Measurements from ENCODE around the gene PCDHA2. TPM values are rescaled to one million over a fixed set of nuclear protein-coding genes. Genes with fewer than 3 reads are reported as not detected.
"Not testable (repeated sequence)": the region's sequence is repeated elsewhere in the genome, so short reads cannot be mapped to it uniquely, and the experiment has no call there.

PCDHA2 gene
- total and polyA plus RNA-seq, 7 donors: 0.18 TPM; not detected in 6

- H3K4me3 ChIP-seq: no peak overlapping the region
- no peaks in the 10 kb centered on the region for H3K36me3 ChIP-seq (ENCODE audit: insufficient read depth in 1 of 2, low read depth in 1 of 2)
- DNase-seq: no peak
- H3K4me1 ChIP-seq: no peaks in the 10 kb centered on the region
- no peak for ATAC-seq
- peaks cover 0 to 6% (median 0%) of the 10 kb centered on the region in 3 donors for H3K27me3 ChIP-seq (ENCODE audit: insufficient read depth in 3 of 3, low read length in 2 of 3)
- TF ChIP-seq CTCF (IDR thresholded peaks at IDR 0.05): no peak
- 68 to 81% (median 73%) methylated on average over 1 of the region's 1 CpG for WGBS, 3 donors
- peaks cover 19% of the 10 kb centered on the region for H3K9me3 ChIP-seq
- intact Hi-C loops (cut with DNase I): no loop called here
- H3K27ac ChIP-seq: no peak overlapping the region
Measured at GRCh38 chr5:140780512-140780911, 14.1 kb upstream of the PCDHA2 start.

- ATAC-seq (no peak), DNase-seq (no peak)
- TF ChIP-seq CTCF (IDR thresholded peaks at IDR 0.05): no peak
- Histone ChIP-seq H3K4me1 (no peaks in the 10 kb centered on the region), H3K27me3 (ENCODE audit: insufficient read depth in 3 of 3, low read length in 2 of 3) (peaks cover 0 to 35% (median 16%) of the 10 kb centered on the region in 3 donors), H3K36me3 (ENCODE audit: insufficient read depth in 1 of 2, low read depth in 1 of 2) (no peaks in the 10 kb centered on the region), H3K4me3 (no peak within 1 kb of the TSS), H3K9me3 (peaks cover 16% of the 10 kb centered on the region), H3K27ac (no peak within 1 kb of the TSS)
- intact Hi-C loops (cut with DNase I): no loop called here
- WGBS, 3 donors: 17 to 21% (median 18%) methylated on average over 29 of the region's 29 CpGs
Measured at GRCh38 chr5:140785905-140786686, 8.6 kb upstream of the PCDHA2 start, which contains the start of gene PCDHA1. TSS of gene PCDHA1 (plus strand) at chr5:140786140.

DNA sequence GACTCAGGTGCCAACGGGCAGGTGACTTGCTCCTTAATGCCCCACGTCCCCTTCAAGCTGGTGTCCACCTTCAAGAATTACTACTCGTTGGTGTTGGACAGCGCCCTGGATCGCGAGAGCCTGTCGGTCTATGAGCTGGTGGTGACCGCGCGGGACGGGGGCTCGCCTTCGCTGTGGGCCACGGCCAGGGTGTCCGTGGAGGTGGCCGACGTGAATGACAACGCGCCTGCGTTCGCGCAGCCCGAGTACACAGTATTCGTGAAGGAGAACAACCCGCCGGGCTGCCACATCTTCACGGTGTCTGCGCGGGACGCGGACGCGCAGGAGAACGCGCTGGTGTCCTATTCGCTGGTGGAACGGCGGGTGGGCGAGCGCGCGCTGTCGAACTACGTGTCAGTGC lies 7.2 kb upstream of the PCDHA2 start:
- ATAC-seq; intact Hi-C loops (cut with DNase I): not testable (repeated sequence)
- peaks cover 2 to 35% (median 18%) of the 10 kb centered on the region in 3 donors for H3K27me3 ChIP-seq (ENCODE audit: insufficient read depth in 3 of 3, low read length in 2 of 3)

DNA sequence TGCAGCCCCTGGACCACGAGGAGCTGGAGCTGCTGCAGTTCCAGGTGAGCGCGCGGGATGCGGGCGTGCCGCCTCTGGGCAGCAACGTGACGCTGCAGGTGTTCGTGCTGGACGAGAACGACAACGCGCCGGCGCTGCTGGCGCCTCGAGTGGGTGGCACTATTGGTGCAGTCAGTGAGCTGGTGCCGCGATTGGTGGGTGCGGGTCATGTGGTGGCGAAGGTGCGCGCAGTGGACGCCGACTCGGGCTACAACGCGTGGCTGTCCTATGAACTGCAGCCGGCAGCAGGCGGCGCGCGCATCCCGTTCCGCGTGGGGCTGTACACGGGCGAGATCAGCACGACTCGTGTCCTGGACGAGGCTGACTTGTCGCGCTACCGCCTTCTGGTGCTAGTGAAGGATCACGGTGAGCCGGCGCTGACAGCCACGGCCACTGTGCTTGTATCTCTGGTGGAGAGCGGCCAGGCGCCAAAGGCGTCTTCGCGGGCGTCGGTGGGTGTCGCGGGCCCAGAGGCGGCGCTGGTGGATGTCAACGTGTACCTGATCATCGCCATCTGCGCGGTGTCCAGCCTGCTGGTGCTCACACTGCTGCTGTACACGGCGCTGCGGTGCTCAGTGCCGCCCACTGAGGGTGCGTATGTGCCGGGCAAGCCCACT lies 6.7 kb upstream of the PCDHA2 start:
- H3K9me3 ChIP-seq: peaks cover 14% of the 10 kb centered on the region
- ATAC-seq; DNase-seq; H3K27ac ChIP-seq; H3K4me1 ChIP-seq; intact Hi-C loops (cut with DNase I); H3K36me3 ChIP-seq (ENCODE audit: insufficient read depth in 1 of 2, low read depth in 1 of 2); H3K4me3 ChIP-seq: not testable (repeated sequence)
- peaks cover 2 to 37% (median 18%) of the 10 kb centered on the region in 3 donors for H3K27me3 ChIP-seq (ENCODE audit: insufficient read depth in 3 of 3, low read length in 2 of 3)
- 25 to 37% (median 29%) methylated on average over 66 to 70 of the region's 70 CpGs for WGBS, 3 donors

More for the DNA sequence above, 7.2 kb upstream of the PCDHA2 start:
- H3K36me3 ChIP-seq (ENCODE audit: insufficient read depth in 1 of 2, low read depth in 1 of 2); DNase-seq; H3K27ac ChIP-seq; H3K4me3 ChIP-seq; H3K4me1 ChIP-seq: not testable (repeated sequence)
- peaks cover 16% of the 10 kb centered on the region for H3K9me3 ChIP-seq
- WGBS, 3 donors: 33 to 38% (median 34%) methylated on average over 44 of the region's 44 CpGs

- WGBS, 3 donors: 23 to 36% (median 31%) methylated on average over 2 of the region's 2 CpGs
- peaks cover 2 to 40% (median 15%) of the 10 kb centered on the region in 3 donors for H3K27me3 ChIP-seq (ENCODE audit: insufficient read depth in 3 of 3, low read length in 2 of 3)
- no peak overlapping the region for H3K27ac ChIP-seq
- H3K4me1 ChIP-seq: no peaks in the 10 kb centered on the region
- TF ChIP-seq CTCF (IDR thresholded peaks at IDR 0.05): no peak
- intact Hi-C loops (cut with DNase I): no loop called here
- H3K4me3 ChIP-seq: no peak overlapping the region
- DNase-seq: no peak
- ATAC-seq: no peak
- peaks cover 21% of the 10 kb centered on the region for H3K9me3 ChIP-seq
- no peaks in the 10 kb centered on the region for H3K36me3 ChIP-seq (ENCODE audit: insufficient read depth in 1 of 2, low read depth in 1 of 2)
Measured at GRCh38 chr5:140791089-140791488, 3.6 kb upstream of the PCDHA2 start.
